Lower lobe of right lung (tissue), 2 donors: Measurements from ENCODE around the gene NELL1. TPM values are rescaled to one million over a fixed set of nuclear protein-coding genes. Genes with fewer than 3 reads are reported as not detected.
"Not testable (repeated sequence)": the region's sequence is repeated elsewhere in the genome, so short reads cannot be mapped to it uniquely, and the experiment has no call there.

ENCODE experiments used
- ATAC-seq, 2 donors: fragments of 200-7000 bp; cut with Tn5 transposase; one replicate each; pipeline ENCODE4 v1.9.1; 2020 to 2022; ENCODE audit warnings: mild to moderate bottlenecking in 2 of 2, moderate library complexity in 2 of 2
- DNase-seq: peaks from one replicate; pipeline ENCODE4 v3.0.0-alpha.2; 2020
- H3K27ac ChIP-seq: fragments of 200-600 bp; one replicate; pipeline ENCODE4 v1.8.0; 2022
- H3K27me3 ChIP-seq: fragments of 200-600 bp; one replicate; pipeline ENCODE4 v1.8.0; 2022; ENCODE audit warnings: low read depth
- H3K36me3 ChIP-seq: fragments of 200-600 bp; one replicate; pipeline ENCODE4 v1.8.0; 2022; ENCODE audit warnings: mild to moderate bottlenecking
- H3K4me1 ChIP-seq: fragments of 200-600 bp; one replicate; pipeline ENCODE4 v1.8.0; 2022
- H3K4me3 ChIP-seq: fragments of 200-600 bp; one replicate; pipeline ENCODE4 v1.8.0; 2022; ENCODE audit warnings: mild to moderate bottlenecking
- H3K9me3 ChIP-seq: fragments of 200-600 bp; one replicate; pipeline ENCODE4 v1.8.0; 2022
- intact Hi-C: fragments of 100-400 bp; cut with DNase I; formaldehyde crosslinking; loops from one replicate; pipeline ENCODE4 v1.11.0; 2022
- total RNA-seq: library from RNA; stranded (reverse); fragmentation: NEBNext Ultra II Directional; extraction: Animal tissue kit (Norgen Biotek cat#: 25700); gene quantifications from one replicate; pipeline ENCODE4 v1.2.1, GENCODE V29; 2021
- TF ChIP-seq, protein P1 (sequence below): fragments of 200-600 bp; IDR thresholded peaks from one replicate; pipeline ENCODE4 v1.8.0; 2022; ENCODE audit warnings: antibody characterized with exemption, mild to moderate bottlenecking
- donor health status: DM: no; HTN: yes; CAD: no; lungs with severe emphysema.

Gene NELL1
- total RNA-seq, 1 donor from 2014 or later = 0.15 TPM

DNA sequence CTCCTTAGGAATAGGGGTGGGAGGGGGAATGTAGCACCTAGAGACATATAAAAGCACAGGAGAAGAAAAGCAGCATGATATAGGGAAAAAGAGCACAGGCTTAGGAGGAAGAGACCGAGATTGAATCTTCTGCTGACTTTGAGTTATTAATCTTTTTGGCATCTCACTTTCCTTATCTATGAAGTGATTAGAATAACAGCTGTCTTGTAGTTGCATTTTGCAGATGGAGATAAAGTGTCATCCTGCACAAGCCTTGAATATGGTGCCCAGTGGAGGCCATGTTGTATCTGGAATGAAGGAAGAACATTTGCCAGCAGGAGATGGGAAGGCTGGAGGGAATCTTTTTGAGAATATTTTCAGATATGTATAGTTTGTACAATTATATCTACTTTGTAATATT is 594.7 kb downstream of the NELL1 start:
- H3K27me3 ChIP-seq = no peaks in the 10 kb centered on the region
- ATAC-seq (no peak), DNase-seq (no peak)
- no peaks in the 10 kb centered on the region for H3K9me3 ChIP-seq
- no peak overlapping the region for H3K27ac ChIP-seq
- TF ChIP-seq, protein P1, sequence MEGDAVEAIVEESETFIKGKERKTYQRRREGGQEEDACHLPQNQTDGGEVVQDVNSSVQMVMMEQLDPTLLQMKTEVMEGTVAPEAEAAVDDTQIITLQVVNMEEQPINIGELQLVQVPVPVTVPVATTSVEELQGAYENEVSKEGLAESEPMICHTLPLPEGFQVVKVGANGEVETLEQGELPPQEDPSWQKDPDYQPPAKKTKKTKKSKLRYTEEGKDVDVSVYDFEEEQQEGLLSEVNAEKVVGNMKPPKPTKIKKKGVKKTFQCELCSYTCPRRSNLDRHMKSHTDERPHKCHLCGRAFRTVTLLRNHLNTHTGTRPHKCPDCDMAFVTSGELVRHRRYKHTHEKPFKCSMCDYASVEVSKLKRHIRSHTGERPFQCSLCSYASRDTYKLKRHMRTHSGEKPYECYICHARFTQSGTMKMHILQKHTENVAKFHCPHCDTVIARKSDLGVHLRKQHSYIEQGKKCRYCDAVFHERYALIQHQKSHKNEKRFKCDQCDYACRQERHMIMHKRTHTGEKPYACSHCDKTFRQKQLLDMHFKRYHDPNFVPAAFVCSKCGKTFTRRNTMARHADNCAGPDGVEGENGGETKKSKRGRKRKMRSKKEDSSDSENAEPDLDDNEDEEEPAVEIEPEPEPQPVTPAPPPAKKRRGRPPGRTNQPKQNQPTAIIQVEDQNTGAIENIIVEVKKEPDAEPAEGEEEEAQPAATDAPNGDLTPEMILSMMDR = no peak
- intact Hi-C loops = no loop called here
- H3K36me3 ChIP-seq = no peaks in the 10 kb centered on the region
- H3K4me1 ChIP-seq = no peaks in the 10 kb centered on the region
- no peak overlapping the region for H3K4me3 ChIP-seq

DNA sequence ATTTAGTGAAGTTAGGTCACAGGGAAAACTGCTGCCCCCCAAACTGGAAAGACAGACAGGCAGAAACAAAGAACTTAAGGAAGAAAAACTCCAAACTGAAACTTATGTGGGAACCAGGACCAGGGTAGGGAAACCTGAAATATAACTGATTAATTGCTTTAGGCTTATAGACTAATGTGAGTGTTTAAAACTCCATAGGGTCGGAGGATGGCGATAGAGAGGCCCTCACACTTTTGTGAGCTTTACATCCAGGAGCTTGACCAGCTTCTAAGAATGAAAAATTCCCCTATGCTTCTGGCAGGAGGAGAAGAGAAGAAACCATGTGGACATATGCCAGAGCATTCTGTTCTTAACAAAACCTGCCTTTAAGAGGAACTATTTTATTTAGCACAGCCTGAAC is 598.6 kb downstream of the NELL1 start:
- no peaks in the 10 kb centered on the region for H3K36me3 ChIP-seq
- H3K4me3 ChIP-seq = no peak overlapping the region
- TF ChIP-seq, protein P1 = no peak
- ATAC-seq (no peak), DNase-seq (no peak)
- H3K27ac ChIP-seq = no peak overlapping the region
- intact Hi-C loops = no loop called here
- no peaks in the 10 kb centered on the region for H3K4me1 ChIP-seq
- no peaks in the 10 kb centered on the region for H3K9me3 ChIP-seq
- no peaks in the 10 kb centered on the region for H3K27me3 ChIP-seq

DNA sequence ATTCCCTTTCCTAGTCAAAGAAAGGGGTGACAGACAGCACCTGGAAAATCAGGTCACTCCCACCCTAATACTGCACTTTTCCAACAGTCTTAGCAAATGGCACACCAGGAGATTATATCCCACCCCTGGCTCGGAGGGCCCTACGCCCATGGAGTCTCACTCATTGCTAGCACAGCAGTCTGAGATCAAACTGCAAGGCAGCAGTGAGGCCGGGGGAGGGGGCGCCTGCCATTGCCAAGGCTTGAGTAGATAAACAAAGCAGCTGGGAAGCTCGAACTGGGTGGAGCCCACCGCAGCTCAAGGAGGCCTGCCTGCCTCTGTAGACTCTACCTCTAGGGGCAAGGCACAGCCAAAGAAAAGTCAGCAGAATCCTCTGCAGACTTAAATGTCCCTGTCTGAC is 602.8 kb downstream of the NELL1 start:
- H3K9me3 ChIP-seq, H3K4me3 ChIP-seq, ATAC-seq, H3K27ac ChIP-seq, H3K4me1 ChIP-seq, H3K27me3 ChIP-seq, intact Hi-C loops, DNase-seq, H3K36me3 ChIP-seq: not testable (repeated sequence)

DNA sequence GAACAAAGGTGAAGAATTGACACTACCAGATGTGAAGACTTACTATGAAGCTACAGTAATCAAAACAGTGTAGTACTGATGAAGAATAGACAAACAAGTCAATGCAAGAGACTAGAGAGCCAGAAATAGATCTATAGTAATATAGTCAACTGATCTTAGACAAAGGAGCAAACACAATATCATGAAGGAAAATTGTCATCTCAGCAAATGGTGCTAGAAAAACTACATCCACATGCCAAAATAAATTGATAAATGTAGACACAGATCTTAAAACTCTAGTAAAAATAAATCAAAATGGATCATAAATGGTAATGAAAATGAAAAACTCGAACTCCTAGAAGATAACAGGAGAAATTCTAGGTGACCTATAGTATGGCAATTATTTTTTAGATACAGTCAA is 609.5 kb downstream of the NELL1 start:
- H3K36me3 ChIP-seq = no peaks in the 10 kb centered on the region
- intact Hi-C loops = no loop called here
- ATAC-seq = no peak
- H3K27me3 ChIP-seq = no peaks in the 10 kb centered on the region
- TF ChIP-seq, protein P1 = no peak
- no peak overlapping the region for H3K27ac ChIP-seq
- no peak overlapping the region for H3K4me3 ChIP-seq
- DNase-seq = no peak
- no peaks in the 10 kb centered on the region for H3K9me3 ChIP-seq
- no peaks in the 10 kb centered on the region for H3K4me1 ChIP-seq

DNA sequence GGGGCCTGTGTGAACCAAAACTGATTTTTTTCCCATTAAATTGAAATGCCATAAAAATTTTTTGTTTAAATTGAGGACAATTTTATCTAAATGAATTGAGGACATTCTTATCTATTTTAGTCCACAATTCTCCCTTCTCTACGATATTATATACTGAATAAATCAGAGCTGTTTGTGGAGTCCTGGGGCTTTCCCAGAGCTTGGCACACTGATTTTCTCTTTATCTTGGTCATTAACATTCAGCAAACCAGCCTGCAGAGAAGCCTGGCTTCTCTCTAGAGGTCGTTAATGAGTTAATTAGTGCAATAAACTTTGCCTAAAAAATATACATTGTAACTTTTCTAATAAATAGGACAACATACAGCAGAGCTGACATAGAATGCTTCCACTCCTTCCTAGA is 615.7 kb downstream of the NELL1 start:
- Histone ChIP-seq H3K27me3 (no peaks in the 10 kb centered on the region), H3K4me1 (no peaks in the 10 kb centered on the region), H3K27ac (no peak overlapping the region), H3K9me3 (no peaks in the 10 kb centered on the region), H3K4me3 (no peak overlapping the region), H3K36me3 (no peaks in the 10 kb centered on the region)
- TF ChIP-seq, protein P1 = no peak
- intact Hi-C loops = no loop called here
- no peak for ATAC-seq
- no peak for DNase-seq

DNA sequence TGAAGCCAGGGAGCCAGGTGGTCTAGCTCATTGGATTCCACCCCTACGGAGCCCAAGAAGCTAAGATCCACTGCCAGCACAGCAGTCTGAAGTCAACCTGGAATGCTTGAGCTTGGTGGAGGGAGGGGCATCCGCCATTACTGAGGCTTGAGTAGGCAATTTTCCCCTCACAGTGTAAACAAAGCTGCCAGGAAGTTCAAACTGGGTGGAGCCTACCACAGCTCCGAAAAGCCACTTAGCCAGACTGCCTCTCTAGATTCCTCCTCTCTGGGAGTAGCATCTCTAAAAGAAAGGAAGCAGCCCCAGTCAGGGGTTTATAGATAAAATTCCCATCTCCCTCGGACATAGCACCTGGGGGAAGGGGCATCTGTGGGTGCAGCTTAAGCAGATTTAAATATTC is 620.3 kb downstream of the NELL1 start:
- H3K27me3 ChIP-seq = no peaks in the 10 kb centered on the region
- no peaks in the 10 kb centered on the region for H3K36me3 ChIP-seq
- TF ChIP-seq, protein P1 = no peak
- H3K27ac ChIP-seq = no peak overlapping the region
- intact Hi-C loops = no loop called here
- DNase-seq (no peak), ATAC-seq (no peak)
- H3K4me3 ChIP-seq = no peak overlapping the region
- no peaks in the 10 kb centered on the region for H3K9me3 ChIP-seq
- no peaks in the 10 kb centered on the region for H3K4me1 ChIP-seq
